Stimulated activated CD8-positive, alpha-beta memory T cell treated with anti-CD3 and anti-CD28 coated beads, Interleukin-15, amount 100 ng/mL, for 24 hours (primary cell): Measurements from ENCODE around the gene NDUFB1.

Experiments used
- DNase-seq: peaks from one replicate; pipeline ENCODE4 v3.0.0-alpha.2; 2020; ENCODE audit warnings: low read depth

NDUFB1 gene

GRCh38 chr14:92121670-92122350 lies at the start of gene NDUFB1, which contains the start of gene CPSF2:
NDUFB1 (minus strand) TSS chr14:92121706; CDS start chr14:92117637, 4,069 bp downstream.
CPSF2 (plus strand) TSS chr14:92121969; CDS start chr14:92130985, 9,016 bp downstream.
- peak; percentile 79 for DNase-seq

DNA sequence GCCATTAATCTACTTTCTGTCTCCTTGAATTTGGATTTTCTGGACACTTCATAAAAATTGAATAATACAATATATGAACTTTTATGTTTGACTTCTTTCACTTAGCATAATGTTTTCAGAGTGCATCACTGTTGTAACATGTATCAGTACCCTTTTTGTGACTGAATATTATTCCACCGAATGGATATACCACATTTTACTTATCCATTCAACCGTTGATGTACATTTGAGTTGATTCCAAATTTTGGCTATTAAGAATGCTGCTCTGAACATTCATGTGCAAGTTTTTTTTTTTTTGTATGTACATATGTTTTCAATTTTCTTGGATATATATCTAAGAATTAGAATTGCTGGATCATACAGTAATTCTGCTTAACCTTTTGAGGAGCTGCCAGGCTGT lies 43.5 kb upstream of the NDUFB1 start:
- DNase-seq: no peak

DNA sequence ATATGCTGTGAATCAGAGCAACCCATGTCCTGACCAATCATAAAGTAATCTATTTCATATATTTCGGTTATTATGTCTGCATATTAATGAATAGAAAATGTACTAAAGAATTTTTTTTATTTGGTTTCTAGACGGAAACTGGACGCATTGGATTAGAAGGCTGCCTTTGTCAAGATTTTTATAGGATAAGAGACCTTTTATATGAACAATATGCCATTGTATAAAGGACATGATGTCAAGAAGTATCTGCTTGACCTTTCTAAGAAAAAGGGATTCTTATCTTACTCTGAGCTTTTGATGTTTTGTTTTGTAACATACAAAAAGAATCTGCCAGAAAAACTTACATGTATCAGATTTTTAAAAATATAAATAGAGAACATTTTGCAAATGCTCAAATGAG lies 40.0 kb upstream of the NDUFB1 start:
- no peak for DNase-seq

DNA sequence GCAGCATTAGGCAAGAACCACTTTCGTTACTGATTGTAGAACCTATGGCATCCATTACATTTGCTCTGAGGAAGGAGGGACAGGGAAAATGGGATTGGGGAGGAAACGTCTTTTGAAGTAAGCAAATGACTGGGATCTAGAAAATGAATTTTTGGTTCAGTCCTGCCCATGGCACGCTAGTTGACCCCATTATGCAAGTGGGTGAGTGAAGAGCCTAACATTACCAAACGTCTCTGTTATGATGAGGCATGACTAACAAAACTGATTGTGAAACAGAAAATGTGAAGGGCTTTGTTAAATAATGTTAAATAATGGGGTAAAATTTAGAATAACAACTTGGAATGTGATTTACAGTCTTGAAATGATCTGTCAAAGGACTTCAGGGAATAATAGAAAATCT lies 39.1 kb upstream of the NDUFB1 start:
- no peak for DNase-seq

GRCh38 chr14:92154283-92154942 lies 32.9 kb upstream of the NDUFB1 start:
- no peak for DNase-seq

DNA sequence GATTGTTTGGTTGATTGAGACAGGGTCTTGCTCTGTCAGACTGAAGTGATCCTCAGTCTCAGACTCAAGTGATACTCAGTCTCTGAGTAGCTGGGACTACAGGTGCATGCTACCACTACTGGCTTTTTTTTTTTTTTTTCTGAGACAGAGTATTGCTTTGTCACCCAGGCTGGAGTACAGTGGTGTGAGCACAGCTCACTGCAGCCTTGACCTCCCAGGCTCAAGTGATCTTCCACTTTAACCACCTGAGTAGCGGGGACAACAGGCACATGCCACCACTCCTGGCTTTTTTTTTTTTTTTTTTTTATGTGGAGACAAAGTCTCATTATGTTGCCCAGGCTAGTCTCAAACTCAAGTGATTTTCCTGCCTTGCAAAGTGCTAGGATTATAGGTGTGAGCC lies 32.1 kb upstream of the NDUFB1 start:
- no peak for DNase-seq

GRCh38 chr14:92144708-92145107 lies 23.2 kb upstream of the NDUFB1 start:
- DNase-seq: no peak

DNA sequence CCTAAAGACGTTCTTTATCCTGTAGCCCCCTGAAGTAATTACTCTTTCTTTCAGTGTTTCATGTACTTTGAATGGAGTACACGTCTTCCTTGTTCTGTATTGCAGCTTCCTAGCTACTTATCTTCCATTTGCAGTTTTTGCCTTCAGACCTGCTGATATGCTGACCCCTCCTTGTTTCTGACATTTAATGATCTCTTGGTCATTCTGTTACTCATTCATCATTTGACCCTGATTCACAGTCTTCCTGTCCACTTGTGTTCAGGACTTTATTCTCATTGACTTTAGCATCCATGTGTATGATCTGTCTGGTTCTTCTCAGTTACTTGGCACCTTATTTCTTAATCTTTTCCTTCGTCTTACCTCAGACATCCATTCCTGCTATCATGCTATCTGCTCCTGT lies 22.5 kb upstream of the NDUFB1 start:
- DNase-seq: no peak

DNA sequence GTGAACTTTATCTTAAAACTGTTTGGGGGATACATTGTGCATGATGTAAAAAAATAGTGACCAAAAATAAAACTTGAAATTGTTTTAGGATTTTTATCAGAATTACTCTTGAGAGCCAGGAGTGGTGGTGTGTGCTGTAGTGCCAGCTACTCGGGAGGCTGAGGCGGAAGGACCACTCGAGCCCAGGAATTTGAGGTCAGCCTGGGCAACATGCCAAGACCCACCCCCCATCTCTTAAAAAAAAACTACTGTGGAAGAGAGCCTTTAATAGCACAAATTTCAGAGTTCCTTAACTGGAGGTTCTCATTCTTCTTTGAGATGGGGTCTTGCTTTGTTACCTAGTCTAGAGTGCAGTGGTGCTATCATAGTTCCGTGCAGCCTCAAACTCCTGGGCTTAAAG lies 21.8 kb upstream of the NDUFB1 start:
- DNase-seq: no peak

DNA sequence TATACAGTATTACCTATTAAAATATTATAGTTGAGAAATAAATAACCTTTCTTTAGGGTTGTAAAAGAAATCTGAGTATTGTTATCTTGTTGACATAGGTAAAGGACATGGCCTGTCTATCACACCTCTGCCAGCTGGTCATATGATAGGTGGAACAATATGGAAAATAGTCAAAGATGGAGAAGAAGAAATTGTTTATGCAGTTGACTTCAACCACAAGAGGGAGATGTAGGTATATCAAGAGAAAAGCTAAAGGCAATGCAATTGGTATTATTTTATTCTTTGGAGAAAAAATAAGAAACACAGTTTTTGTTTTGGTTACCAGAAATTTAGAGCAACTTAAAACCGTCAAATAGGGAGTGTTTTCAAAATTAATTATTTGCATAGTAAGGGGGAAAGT lies 13.8 kb upstream of the NDUFB1 start:
- DNase-seq: no peak

- DNase-seq: no peak
Observed at GRCh38 chr14:92134456-92134855, 12.9 kb upstream of the NDUFB1 start.

GRCh38 chr14:92122761-92123160 lies 1.3 kb upstream of the NDUFB1 start:
- DNase-seq: no peak

- no peak for DNase-seq
Observed at GRCh38 chr14:92122351-92122677, 808 bp upstream of the NDUFB1 start.

- no peak for DNase-seq
Observed at GRCh38 chr14:92121207-92121669, 268 bp downstream of the NDUFB1 start.

DNA sequence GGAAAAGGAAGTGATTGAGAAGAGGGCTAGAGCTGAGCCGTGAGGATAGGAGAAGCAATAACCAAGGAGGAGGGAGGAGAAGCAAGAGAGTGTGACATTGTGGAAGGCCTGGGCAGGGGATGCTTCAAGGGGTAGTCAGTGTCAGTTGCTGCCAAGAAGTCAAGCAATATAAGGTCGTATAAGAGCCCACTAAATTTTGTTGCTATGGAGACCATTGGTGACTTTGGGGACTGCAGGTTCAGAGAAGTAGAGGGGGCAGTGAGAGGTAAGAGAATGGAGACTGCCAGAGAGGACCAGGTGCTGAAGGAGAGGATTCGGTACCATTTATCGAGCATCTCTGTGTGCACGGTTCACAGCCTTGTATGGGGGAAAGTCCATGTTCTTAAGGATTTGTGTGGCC lies 12.0 kb downstream of the NDUFB1 start:
- no peak for DNase-seq

- DNase-seq: no peak
Observed at GRCh38 chr14:92108345-92109254, 12.9 kb downstream of the NDUFB1 start.

DNA sequence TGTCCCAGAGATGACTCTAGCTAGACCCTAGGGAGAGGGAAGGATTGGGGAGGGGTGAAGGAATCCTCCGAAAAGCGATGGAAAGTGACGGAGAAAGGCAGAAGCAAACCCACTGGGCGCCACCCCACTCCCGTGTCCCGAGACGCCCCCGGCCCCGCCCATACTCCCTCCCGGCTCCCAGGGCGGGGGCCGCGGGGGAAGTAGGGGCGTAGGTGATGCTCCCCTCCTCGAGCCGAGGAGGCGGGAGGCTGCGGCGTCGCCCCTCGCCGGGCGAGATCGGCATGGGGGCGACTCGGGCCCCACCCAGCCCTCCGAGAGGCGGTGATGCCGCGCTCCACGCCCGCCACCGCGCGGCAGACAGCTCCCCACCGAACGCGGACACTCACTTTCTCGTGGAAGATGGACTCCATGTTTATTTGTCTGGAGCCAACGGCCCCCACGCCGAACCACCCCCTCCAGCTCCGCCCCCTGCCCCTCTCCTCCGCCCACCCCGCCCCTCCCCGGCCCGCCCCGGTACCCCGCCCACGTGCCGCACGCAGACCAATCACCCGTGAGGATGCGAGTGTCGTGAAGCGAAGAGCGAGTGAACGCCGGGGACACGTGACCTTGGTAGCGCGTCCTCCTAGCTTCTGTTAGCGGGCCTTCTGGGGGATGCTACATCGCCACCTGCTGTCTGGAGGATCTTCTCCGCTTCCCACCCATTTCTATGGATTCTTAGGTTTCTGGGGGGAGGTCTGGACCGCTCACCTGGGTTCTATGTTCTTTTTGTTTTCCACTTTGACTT lies 15.2 kb downstream of the NDUFB1 start, which contains the start of gene ATXN3:
Gene ATXN3, minus strand, starts transcription at position 440 of the 784 bp plus-strand sequence. Its CDS starts 30 bp downstream, at position 410.
- DNase-seq: peak; percentile 82

GRCh38 chr14:92105893-92106142 lies 15.7 kb downstream of the NDUFB1 start:
- no peak for DNase-seq

DNA sequence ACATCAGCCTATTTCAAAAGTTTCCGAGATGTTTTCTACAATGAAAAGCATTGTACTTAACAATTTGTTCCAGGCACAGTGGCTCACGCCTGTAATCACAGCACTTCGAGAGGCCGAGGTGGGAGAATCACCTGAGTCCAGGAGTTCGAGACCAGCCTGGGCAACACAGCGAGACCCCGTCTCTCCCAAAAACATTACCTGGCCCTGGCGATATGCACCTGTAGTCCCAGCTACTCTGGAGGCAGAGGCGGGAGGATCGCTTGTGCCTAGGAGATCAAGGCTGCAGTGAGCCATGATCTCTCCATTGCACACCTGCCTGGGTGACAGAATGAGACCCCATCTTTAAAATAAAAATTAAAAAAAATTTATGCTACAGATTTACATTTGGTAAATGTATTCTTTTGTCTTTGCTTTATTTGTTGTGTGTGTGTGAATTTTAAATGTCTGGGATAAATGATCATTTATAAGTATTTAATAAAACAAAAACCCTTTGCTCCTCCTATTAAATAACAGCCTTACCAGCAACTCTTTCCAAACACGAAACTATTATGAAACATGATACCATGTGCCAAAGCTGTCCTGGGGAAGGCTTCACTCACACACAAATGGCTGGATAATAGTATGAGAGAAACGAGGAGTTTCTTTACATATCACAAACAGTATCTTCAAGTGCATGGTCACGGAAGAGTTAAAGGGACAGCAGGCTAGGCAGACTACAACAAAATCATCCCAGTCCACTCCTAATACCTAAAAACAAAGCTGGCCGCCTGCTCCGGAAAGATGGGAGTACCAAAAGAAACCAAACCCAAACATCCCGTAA lies 16.2 kb downstream of the NDUFB1 start:
- DNase-seq: no peak

DNA sequence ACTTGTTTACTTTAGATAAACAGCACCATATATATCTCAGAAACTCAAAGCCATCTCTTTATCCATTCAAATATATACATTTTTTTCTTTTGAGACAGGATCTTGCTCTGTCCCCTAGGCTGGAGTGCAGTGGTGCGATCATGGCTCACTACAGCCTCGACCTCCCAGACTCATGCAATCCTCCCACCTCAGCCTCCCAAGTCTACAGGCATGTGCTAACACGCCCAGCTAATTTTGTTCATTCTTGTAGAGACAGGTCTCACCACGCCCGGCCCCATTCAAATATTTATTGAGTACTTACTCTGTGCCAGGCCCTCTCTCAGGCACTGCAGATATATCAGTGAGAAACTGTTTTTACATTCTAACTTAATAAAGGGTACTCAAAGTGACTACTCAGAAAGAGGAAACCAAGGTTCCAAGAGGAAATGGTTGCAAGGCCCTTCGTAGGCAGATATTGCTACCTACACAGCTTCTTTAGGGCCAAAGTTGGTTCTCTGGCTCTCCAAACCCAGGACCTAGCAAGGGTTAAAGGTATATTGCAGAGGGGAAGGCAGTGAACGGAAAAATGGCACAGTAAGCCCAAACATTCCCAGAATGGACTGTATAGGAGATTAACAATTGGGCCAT lies 18.0 kb downstream of the NDUFB1 start:
- no peak for DNase-seq

DNA sequence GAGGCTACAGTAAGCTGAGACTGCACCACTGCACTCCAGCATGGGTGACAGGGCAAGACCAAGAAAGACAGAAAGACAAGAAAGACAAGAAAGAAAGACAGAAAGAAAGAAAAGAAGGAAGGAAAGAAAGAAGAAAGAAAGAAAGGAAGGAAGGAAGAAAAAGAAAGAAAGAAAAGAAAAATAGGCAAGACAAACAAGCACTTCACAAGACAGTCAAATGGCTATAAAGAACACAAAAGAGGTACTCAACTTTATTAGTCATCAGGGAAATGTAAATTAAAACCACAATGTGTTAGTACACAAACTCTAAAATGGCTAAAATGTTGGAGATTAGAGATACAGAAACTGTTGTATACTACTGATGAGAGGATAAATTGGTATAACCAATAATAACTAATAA lies 21.7 kb downstream of the NDUFB1 start:
- no peak for DNase-seq
